ENCODE results near the gene SERGEF.

Gene SERGEF

GRCh38 chr11:17750801-17751165, 262.1 kb downstream of the SERGEF start:
- H3K27ac ChIP-seq (replicated peaks), result no peak overlapping the region
- TF ChIP-seq GABPA (IDR thresholded peaks at IDR 0.05; ENCODE audit: low read depth) (no peak), POLR2AphosphoS5 (IDR thresholded peaks at IDR 0.05; ENCODE audit: low read depth) (no peak), CTCF (IDR thresholded peaks at IDR 0.05; ENCODE audit: insufficient read depth, low read length) (no peak), SPI1 (IDR thresholded peaks at IDR 0.05; ENCODE audit: borderline replicate concordance, low read depth) (no peak), REST (IDR thresholded peaks at IDR 0.05; ENCODE audit: insufficient replicate concordance, low read depth) (no peak)
- no peak overlapping the region for H3K4me3 ChIP-seq (replicated peaks; ENCODE audit: insufficient read depth, low read length)
- H3K27me3 ChIP-seq (ENCODE audit: insufficient read depth, poor library complexity, severe bottlenecking), result no peaks in the 10 kb centered on the region
- DNase-seq (ENCODE audit: low read depth in 1 of 2, low spot score in 1 of 2), result no peak

GRCh38 chr11:17750013-17750800, 262.6 kb downstream of the SERGEF start:
- H3K27ac ChIP-seq (replicated peaks), result no peak overlapping the region
- DNase-seq (ENCODE audit: low read depth in 1 of 2, low spot score in 1 of 2), result no peak
- TF ChIP-seq SPI1 (IDR thresholded peaks at IDR 0.05; ENCODE audit: borderline replicate concordance, low read depth) (no peak), GABPA (IDR thresholded peaks at IDR 0.05; ENCODE audit: low read depth) (no peak), CTCF (IDR thresholded peaks at IDR 0.05; ENCODE audit: insufficient read depth, low read length) (no peak), POLR2AphosphoS5 (IDR thresholded peaks at IDR 0.05; ENCODE audit: low read depth) (no peak), REST (IDR thresholded peaks at IDR 0.05; ENCODE audit: insufficient replicate concordance, low read depth) (no peak)
- no peak overlapping the region for H3K4me3 ChIP-seq (replicated peaks; ENCODE audit: insufficient read depth, low read length)
- no peaks in the 10 kb centered on the region for H3K27me3 ChIP-seq (ENCODE audit: insufficient read depth, poor library complexity, severe bottlenecking)

GRCh38 chr11:17748761-17749721, 263.8 kb downstream of the SERGEF start:
- no peak for TF ChIP-seq SPI1 (IDR thresholded peaks at IDR 0.05; ENCODE audit: borderline replicate concordance, low read depth)
- TF ChIP-seq GABPA (IDR thresholded peaks at IDR 0.05; ENCODE audit: low read depth), result no peak
- TF ChIP-seq POLR2AphosphoS5 (IDR thresholded peaks at IDR 0.05; ENCODE audit: low read depth), result no peak
- TF ChIP-seq REST (IDR thresholded peaks at IDR 0.05; ENCODE audit: insufficient replicate concordance, low read depth), result no peak
- TF ChIP-seq CTCF (IDR thresholded peaks at IDR 0.05; ENCODE audit: insufficient read depth, low read length), result no peak
- DNase-seq (ENCODE audit: low read depth in 1 of 2, low spot score in 1 of 2), result no peak
- H3K27me3 ChIP-seq (ENCODE audit: insufficient read depth, poor library complexity, severe bottlenecking), result no peaks in the 10 kb centered on the region
- H3K4me3 ChIP-seq (replicated peaks; ENCODE audit: insufficient read depth, low read length), result no peak overlapping the region
- H3K27ac ChIP-seq (replicated peaks), result no peak overlapping the region

All from HL-60 (cell line).